Measurements from ENCODE around the gene INTS6.

GRCh38 chr13:51322826-51323225, 130.0 kb downstream of the INTS6 start:
- TF ChIP-seq CTCF (conservative IDR thresholded peaks at IDR 0.05 in 1 of 2, IDR thresholded peaks at IDR 0.05 in 1 of 2; ENCODE audit: extremely low read depth in 1 of 2, insufficient read depth in 1 of 2, low read depth in 1 of 2, low read length in 2 of 2), result no peak
- TF ChIP-seq EZH2 (IDR thresholded peaks at IDR 0.05; ENCODE audit: borderline replicate concordance, low read length), result no peak
